Kidney (tissue), 14 donors: Measurements from ENCODE around the gene DENND2A. TPM values are rescaled to one million over a fixed set of nuclear protein-coding genes. Genes with fewer than 3 reads are reported as not detected.

ENCODE experiments used
- DNase-seq, 5 donors: peaks; one replicate each; pipeline ENCODE4 v3.0.0-alpha.2; 2013 to 2020
- FAIRE-seq: peaks from 2 replicates; lab custom pipeline; 2012; peaks lifted over from hg19 to GRCh38; lab: Jason Lieb, UNC
- H3K27ac ChIP-seq, 2 donors: one replicate each; pipeline ENCODE4 v1.7.0; 2013; ENCODE audit warnings: low read depth in 2 of 2, low read length in 2 of 2, inconsistent platforms in 1 of 2
- H3K27me3 ChIP-seq: one replicate; pipeline ENCODE4 v1.7.1; 2013; ENCODE audit warnings: low read length, inconsistent platforms; ENCODE audit not compliant: control insufficient read depth, insufficient read depth
- H3K36me3 ChIP-seq, 3 donors: one replicate each; pipeline versions ENCODE4 v1.7.0 to v1.7.1; 2013; ENCODE audit warnings: low read length in 3 of 3, control low read depth in 1 of 3, inconsistent platforms in 1 of 3; ENCODE audit not compliant: insufficient read depth in 3 of 3, control insufficient read depth in 2 of 3
- H3K4me1 ChIP-seq, 3 donors: one replicate each; pipeline versions ENCODE4 v1.7.0 to v1.7.1; 2013; ENCODE audit warnings: low read length in 3 of 3, inconsistent platforms in 1 of 3, low read depth in 1 of 3; ENCODE audit not compliant: control insufficient read depth in 2 of 3, insufficient read depth in 2 of 3
- H3K4me3 ChIP-seq, 3 donors: one replicate each; pipeline versions ENCODE4 v1.7.0 to v1.8.1; 2013; ENCODE audit warnings: low read length in 3 of 3, control low read depth in 1 of 3, inconsistent platforms in 1 of 3
- H3K9ac ChIP-seq, 3 donors: one replicate each; pipeline versions ENCODE4 v1.7.0 to v1.7.1; 2013; ENCODE audit warnings: low read length in 3 of 3, control low read depth in 1 of 3, inconsistent platforms in 1 of 3
- H3K9me3 ChIP-seq, 3 donors: one replicate each; pipeline versions ENCODE4 v1.7.0 to v1.7.1; 2013; ENCODE audit warnings: low read length in 3 of 3, control low read depth in 1 of 3, inconsistent platforms in 1 of 3; ENCODE audit not compliant: control insufficient read depth in 2 of 3, insufficient read depth in 1 of 3
- CTCF ChIP-seq: IDR thresholded peaks from 3 replicates; pipeline ENCODE4 v1.5.1; 2012; ENCODE audit warnings: mild to moderate bottlenecking, moderate library complexity, borderline replicate concordance; ENCODE audit not compliant: insufficient read depth; ENCODE audit errors: extremely low read depth
- intact Hi-C: fragments of 100-400 bp; cut with DNase I; formaldehyde crosslinking; loops from one replicate; pipeline ENCODE4 v1.11.1; 2022
- polyA plus RNA-seq: library from polyadenylated mRNA; stranded (reverse); fragments of 350-450 nt; fragmentation: Illumina TruSeq; extraction: RNeasy Lipid Tissue Mini Kit (QIAGEN cat#74804); gene quantifications from one replicate; pipeline ENCODE4 v1.2.3, GENCODE V29; 2014; ENCODE audit warnings: low read depth, low replicate concordance; ENCODE audit not compliant: insufficient read depth
- total RNA-seq: library from RNA; stranded (reverse); fragmentation: NEBNext Ultra II Directional; extraction: Animal tissue kit (Norgen Biotek cat#: 25700); gene quantifications from one replicate; pipeline ENCODE4 v1.2.1, GENCODE V29; 2021
- donor health status: control.
- donor health status: control.
- donor health status: control.
- donor health status: control.
- donor health status: control.
- donor health status: DM: yes; HTN: yes; CAD: no.
- donor health status: Normal renal cell carcinoma (clear cell type).

The DENND2A gene
- total and polyA plus RNA-seq, 2 donors from 2014 or later, result 6.5 to 18.0 TPM

- intact Hi-C loops, result no loop called here
- peak overlapping the region in 1 of 2 donors; percentile 63 for H3K27ac ChIP-seq
Observed at GRCh38 chr7:140641524-140642195, 1.0 kb upstream of the DENND2A start.

GRCh38 chr7:140640060-140640637 lies 464 bp downstream of the DENND2A start:
- DNase-seq (peak; percentile 72 to 85 (median 82)), FAIRE-seq (no peak)
- no peak for TF ChIP-seq CTCF
- Histone ChIP-seq H3K9ac (peak overlapping the region in 2 of 3 donors; percentile 63 to 69), H3K27me3 (no peaks in the 10 kb centered on the region), H3K9me3 (no peaks in the 10 kb centered on the region), H3K36me3 (no peaks in the 10 kb centered on the region), H3K4me1 (peaks cover 0 to 6% (median 5%) of the 10 kb centered on the region in 3 donors), H3K27ac (peak overlapping the region; percentile 76 to 80), H3K4me3 (peak overlapping the region; percentile 15 to 72 (median 63))
- intact Hi-C loops, result no loop called here

More at GRCh38 chr7:140641524-140642195, 1.0 kb upstream of the DENND2A start:
- Histone ChIP-seq H3K4me1 (peaks cover 0 to 6% (median 5%) of the 10 kb centered on the region in 3 donors), H3K4me3 (peak overlapping the region in 2 of 3 donors; percentile 30 to 44), H3K9ac (peak overlapping the region in 1 of 3 donors; percentile 12), H3K27me3 (no peaks in the 10 kb centered on the region), H3K36me3 (no peaks in the 10 kb centered on the region), H3K9me3 (no peaks in the 10 kb centered on the region)
- FAIRE-seq (no peak), DNase-seq (peak in 1 of 5 donors; percentile 56)
- TF ChIP-seq CTCF, result no peak

- Histone ChIP-seq H3K4me3 (peak overlapping the region; percentile 15 to 72 (median 63)), H3K9ac (peak overlapping the region in 2 of 3 donors; percentile 63 to 69), H3K36me3 (no peaks in the 10 kb centered on the region), H3K27ac (peak overlapping the region; percentile 76 to 80), H3K27me3 (no peaks in the 10 kb centered on the region), H3K4me1 (peaks cover 0 to 6% (median 5%) of the 10 kb centered on the region in 3 donors), H3K9me3 (no peaks in the 10 kb centered on the region)
- FAIRE-seq, result no peak
- no peak for TF ChIP-seq CTCF
- intact Hi-C loops, result no loop called here
- DNase-seq, result peak in 3 of 5 donors; percentile 66 to 85 (median 82)
Observed at GRCh38 chr7:140639366-140640053, 1.1 kb downstream of the DENND2A start.
